Sigmoid colon (tissue), 4 donors: ENCODE data around the gene SMIM29.

Source experiments
- CTCF ChIP-seq, 4 experiments: fragments of 450-650 bp in 3 of 4; fragments of 200-600 bp in 1 of 4; IDR thresholded peaks; one replicate each; pipeline ENCODE4 v1.5.1; 2016 to 2019; ENCODE audit warnings: antibody characterized with exemption in 4 of 4, mild to moderate bottlenecking in 3 of 4, moderate library complexity in 2 of 4
- EP300 ChIP-seq, 4 donors: sonication (generic); formaldehyde crosslinking; IDR thresholded peaks; one replicate each; pipeline ENCODE4 v1.6.1; 2017; ENCODE audit warnings: antibody characterized with exemption in 4 of 4
- POLR2A ChIP-seq, 2 donors: fragments of 450-650 bp; IDR thresholded peaks; one replicate each; pipeline ENCODE4 v1.6.1; 2016; ENCODE audit warnings: antibody characterized with exemption in 2 of 2, mild to moderate bottlenecking in 2 of 2, moderate library complexity in 2 of 2

- TF ChIP-seq CTCF (IDR thresholded peaks at IDR 0.05) (no peak), POLR2A (IDR thresholded peaks at IDR 0.05) (no peak), EP300 (IDR thresholded peaks at IDR 0.05) (no peak)
Measured at GRCh38 chr6:34232901-34233300, 15.9 kb downstream of the SMIM29 start.
